Hepatocyte (in vitro differentiated cells): ENCODE data around the gene GPX2. TPM values are rescaled to one million over a fixed set of nuclear protein-coding genes. Genes with fewer than 3 reads are reported as not detected.

Source experiments
- DNase-seq: peaks from one replicate; pipeline ENCODE4 v3.0.0-alpha.2; 2016; ENCODE audit warnings: low spot score
- H2AFZ ChIP-seq: fragments of 200-600 bp; sonication (generic); 2 replicates; pipeline ENCODE4 v1.6.0; 2016; ENCODE audit warnings: antibody characterized with exemption, mild to moderate bottlenecking
- H3K27ac ChIP-seq: fragments of 200-600 bp; sonication (generic); 2 replicates; pipeline ENCODE4 v1.5.1; 2016; ENCODE audit warnings: mild to moderate bottlenecking
- H3K27me3 ChIP-seq: fragments of 200-600 bp; sonication (generic); 2 replicates; pipeline ENCODE4 v1.6.1; 2016
- H3K36me3 ChIP-seq: fragments of 200-600 bp; sonication (generic); replicated peaks from 2 replicates; pipeline ENCODE4 v1.5.1; 2016; ENCODE audit warnings: low read depth; ENCODE audit not compliant: insufficient read depth
- H3K4me1 ChIP-seq: fragments of 200-600 bp; sonication (generic); 2 replicates; pipeline ENCODE4 v1.5.1; 2016; ENCODE audit warnings: mild to moderate bottlenecking, moderate library complexity; ENCODE audit not compliant: insufficient read depth
- H3K4me2 ChIP-seq: fragments of 200-600 bp; sonication (generic); 2 replicates; pipeline ENCODE4 v1.6.0; 2016
- H3K4me3 ChIP-seq: fragments of 200-600 bp; sonication (generic); 2 replicates; pipeline ENCODE4 v1.5.1; 2016; ENCODE audit warnings: mild to moderate bottlenecking
- H3K79me2 ChIP-seq: fragments of 200-600 bp; sonication (generic); 2 replicates; pipeline ENCODE4 v1.6.0; 2017; ENCODE audit warnings: mild to moderate bottlenecking
- H3K9me2 ChIP-seq: fragments of 200-600 bp; sonication (generic); replicated peaks from 2 replicates; pipeline ENCODE4 v1.6.0; 2017; ENCODE audit warnings: mild to moderate bottlenecking; ENCODE audit not compliant: insufficient read depth
- H3K9me3 ChIP-seq: fragments of 200-600 bp; sonication (generic); 2 replicates; pipeline ENCODE4 v1.5.1; 2016; ENCODE audit warnings: low read depth, mild to moderate bottlenecking
- H4K20me1 ChIP-seq: fragments of 200-600 bp; sonication (generic); 2 replicates; pipeline ENCODE4 v1.6.0; 2016; ENCODE audit warnings: mild to moderate bottlenecking; ENCODE audit not compliant: insufficient read depth, poor library complexity, severe bottlenecking
- EZH2 ChIP-seq: fragments of 200-600 bp; sonication (generic); IDR thresholded peaks from 2 replicates; pipeline ENCODE4 v1.6.1; 2016; ENCODE audit warnings: antibody characterized with exemption, mild to moderate bottlenecking, borderline replicate concordance
- EZH2phosphoT487 ChIP-seq: fragments of 200-600 bp; sonication (generic); IDR thresholded peaks from one replicate; pipeline ENCODE4 v1.6.1; 2018; ENCODE audit warnings: antibody characterized with exemption, mild to moderate bottlenecking, low read depth, moderate library complexity; ENCODE audit not compliant: unreplicated experiment, severe bottlenecking
- WGBS: methylation state at CpG from one replicate; pipeline ENCODE4 v1.1.6; 2016; ENCODE audit warnings: low lambda C conversion rate; ENCODE audit errors: missing lambda C conversion rate; 5-methylcytosine and 5-hydroxymethylcytosine counted together
- polyA plus RNA-seq: library from polyadenylated mRNA; unstranded; fragments of >200 nt; fragmentation: Nextera tagmentation; extraction: Ambion mirVana; gene quantifications from 2 replicates; pipeline ENCODE4 v1.2.1, GENCODE V29; 2016
- total RNA-seq: library from RNA; depleted of rRNA; stranded (reverse); fragments of >200 nt; gene quantifications from 2 replicates; pipeline ENCODE4 v1.2.3, GENCODE V29; 2014
- TF ChIP-seq, protein P1 (sequence below): fragments of 200-600 bp; sonication (generic); IDR thresholded peaks from 2 replicates; pipeline ENCODE4 v1.5.1; 2016; ENCODE audit warnings: antibody characterized with exemption, mild to moderate bottlenecking; ENCODE audit not compliant: poor library complexity

GPX2 gene
- total and polyA plus RNA-seq, 2 experiments from 2014 or later = 59.8 to 115 TPM

- H3K36me3 ChIP-seq = no peaks in the 10 kb centered on the region
- no peaks in the 10 kb centered on the region for H3K9me2 ChIP-seq
- H3K4me3 ChIP-seq = no peak overlapping the region
- no peaks in the 10 kb centered on the region for H3K27me3 ChIP-seq
- no peak overlapping the region for H2AFZ ChIP-seq
- DNase-seq = no peak
- no peak overlapping the region for H3K4me2 ChIP-seq
- H3K4me1 ChIP-seq = peaks cover 9% of the 10 kb centered on the region
- TF ChIP-seq EZH2phosphoT487 (no peak), EZH2 (no peak)
- TF ChIP-seq, protein P1, sequence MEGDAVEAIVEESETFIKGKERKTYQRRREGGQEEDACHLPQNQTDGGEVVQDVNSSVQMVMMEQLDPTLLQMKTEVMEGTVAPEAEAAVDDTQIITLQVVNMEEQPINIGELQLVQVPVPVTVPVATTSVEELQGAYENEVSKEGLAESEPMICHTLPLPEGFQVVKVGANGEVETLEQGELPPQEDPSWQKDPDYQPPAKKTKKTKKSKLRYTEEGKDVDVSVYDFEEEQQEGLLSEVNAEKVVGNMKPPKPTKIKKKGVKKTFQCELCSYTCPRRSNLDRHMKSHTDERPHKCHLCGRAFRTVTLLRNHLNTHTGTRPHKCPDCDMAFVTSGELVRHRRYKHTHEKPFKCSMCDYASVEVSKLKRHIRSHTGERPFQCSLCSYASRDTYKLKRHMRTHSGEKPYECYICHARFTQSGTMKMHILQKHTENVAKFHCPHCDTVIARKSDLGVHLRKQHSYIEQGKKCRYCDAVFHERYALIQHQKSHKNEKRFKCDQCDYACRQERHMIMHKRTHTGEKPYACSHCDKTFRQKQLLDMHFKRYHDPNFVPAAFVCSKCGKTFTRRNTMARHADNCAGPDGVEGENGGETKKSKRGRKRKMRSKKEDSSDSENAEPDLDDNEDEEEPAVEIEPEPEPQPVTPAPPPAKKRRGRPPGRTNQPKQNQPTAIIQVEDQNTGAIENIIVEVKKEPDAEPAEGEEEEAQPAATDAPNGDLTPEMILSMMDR = no peak
- peaks cover 18% of the 10 kb centered on the region for H3K79me2 ChIP-seq
- H3K9me3 ChIP-seq = no peaks in the 10 kb centered on the region
- H4K20me1 ChIP-seq = no peaks in the 10 kb centered on the region
- no peak overlapping the region for H3K27ac ChIP-seq
- 58% methylated on average over 8 of the region's 8 CpGs for WGBS
Observed at GRCh38 chr14:64974563-64974962, 32.0 kb upstream of the GPX2 start.

- Histone ChIP-seq H4K20me1 (no peaks in the 10 kb centered on the region), H3K27me3 (no peaks in the 10 kb centered on the region), H3K27ac (no peak overlapping the region), H3K4me1 (peaks cover 6% of the 10 kb centered on the region), H2AFZ (no peak overlapping the region), H3K9me2 (no peaks in the 10 kb centered on the region), H3K79me2 (peaks cover 24% of the 10 kb centered on the region), H3K4me3 (no peak overlapping the region), H3K9me3 (no peaks in the 10 kb centered on the region), H3K36me3 (no peaks in the 10 kb centered on the region), H3K4me2 (no peak overlapping the region)
- TF ChIP-seq EZH2 (no peak), EZH2phosphoT487 (no peak)
- TF ChIP-seq, protein P1 = no peak
- DNase-seq = no peak
- 97% methylated on average over 9 of the region's 9 CpGs for WGBS
Observed at GRCh38 chr14:64973826-64974225, 31.3 kb upstream of the GPX2 start.

GRCh38 chr14:64973026-64973442 lies 30.5 kb upstream of the GPX2 start:
- Histone ChIP-seq H3K79me2 (peaks cover 27% of the 10 kb centered on the region), H3K27ac (peak overlapping the region; percentile 22), H3K4me2 (peak overlapping the region; percentile 97), H3K9me3 (no peaks in the 10 kb centered on the region), H3K36me3 (no peaks in the 10 kb centered on the region), H4K20me1 (no peaks in the 10 kb centered on the region), H3K9me2 (no peaks in the 10 kb centered on the region), H3K27me3 (no peaks in the 10 kb centered on the region), H3K4me1 (peaks cover 6% of the 10 kb centered on the region), H2AFZ (peak overlapping the region; percentile 79), H3K4me3 (no peak overlapping the region)
- no peak for DNase-seq
- TF ChIP-seq EZH2phosphoT487 (no peak), EZH2 (no peak)
- TF ChIP-seq, protein P1 = no peak
- WGBS = 68% methylated on average over 8 of the region's 8 CpGs
